Sigmoid colon (tissue), 4 donors: ENCODE data around the gene TSTD2.
"Not testable (repeated sequence)": the region's sequence is repeated elsewhere in the genome, so short reads cannot be mapped to it uniquely, and the experiment has no call there.

Experiments
- CTCF ChIP-seq, 4 experiments: fragments of 450-650 bp in 3 of 4; fragments of 200-600 bp in 1 of 4; IDR thresholded peaks; one replicate each; pipeline ENCODE4 v1.5.1; 2016 to 2019; ENCODE audit warnings: antibody characterized with exemption in 4 of 4, mild to moderate bottlenecking in 3 of 4, moderate library complexity in 2 of 4
- EP300 ChIP-seq, 4 donors: sonication (generic); formaldehyde crosslinking; IDR thresholded peaks; one replicate each; pipeline ENCODE4 v1.6.1; 2017; ENCODE audit warnings: antibody characterized with exemption in 4 of 4

DNA sequence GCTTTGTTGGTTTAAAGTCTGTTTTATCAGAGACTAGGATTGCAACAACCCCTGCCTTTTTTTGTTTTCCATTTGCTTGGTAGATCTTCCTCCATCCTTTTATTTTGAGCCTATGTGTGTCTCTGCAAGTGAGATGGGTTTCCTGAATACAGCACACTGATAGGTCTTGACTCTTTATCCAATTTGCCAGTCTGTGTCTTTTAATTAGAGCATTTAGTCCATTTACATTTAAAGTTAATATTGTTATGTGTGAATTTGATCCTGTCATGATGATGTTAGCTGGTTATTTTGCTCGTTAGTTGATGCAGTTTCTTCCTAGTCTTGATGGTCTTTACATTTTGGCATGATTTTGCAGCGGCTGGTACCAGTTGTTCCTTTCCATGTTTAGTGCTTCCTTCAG lies 48.4 kb downstream of the TSTD2 start:
- not testable (repeated sequence) for TF ChIP-seq EP300, CTCF (IDR thresholded peaks at IDR 0.05)
